Prostate gland (tissue), 2 donors: ENCODE measurements around the gene EIF5. TPM values are rescaled to one million over a fixed set of nuclear protein-coding genes. Genes with fewer than 3 reads are reported as not detected.
A peak's percentile ranks its signal among the peaks of the same experiment; 100 is the strongest.

Experiments used
- DNase-seq: peaks from one replicate; pipeline ENCODE4 v3.0.0-alpha.2; 2019; ENCODE audit warnings: low spot score
- H3K27ac ChIP-seq, 2 donors: fragments of 200-600 bp; sonication (generic); 2 replicates each; pipeline ENCODE4 v1.5.1; 2017 to 2019
- H3K27me3 ChIP-seq: fragments of 200-600 bp; sonication (generic); replicated peaks from 2 replicates; pipeline ENCODE4 v1.5.1; 2019; ENCODE audit not compliant: insufficient read depth
- H3K36me3 ChIP-seq, 2 donors: fragments of 200-600 bp; sonication (generic); 1 replicate in 1 of 2; 2 replicates in 1 of 2; pipeline versions ENCODE4 v1.5.1 to v1.8.1; 2017 to 2019
- H3K4me1 ChIP-seq: fragments of 200-600 bp; sonication (generic); replicated peaks from 2 replicates; pipeline ENCODE4 v1.5.1; 2019
- H3K4me3 ChIP-seq, 2 donors: fragments of 200-600 bp; sonication (generic); 2 replicates each; pipeline ENCODE4 v1.5.1; 2017 to 2019
- H3K9me3 ChIP-seq: fragments of 200-600 bp; sonication (generic); 2 replicates; pipeline ENCODE4 v1.5.1; 2017
- CTCF ChIP-seq, 4 experiments: fragments of 200-600 bp in 2 of 4; fragments of 450-650 bp in 2 of 4; sonication (generic) in 2 of 4; IDR thresholded peaks; 1 replicate in 3 of 4; 2 replicates in 1 of 4; pipeline ENCODE4 v1.5.1; 2016 to 2019; ENCODE audit warnings: antibody characterized with exemption in 4 of 4, mild to moderate bottlenecking in 2 of 4, moderate library complexity in 2 of 4
- POLR2A ChIP-seq: fragments of 450-650 bp; IDR thresholded peaks from one replicate; pipeline ENCODE4 v1.6.1; 2016; ENCODE audit warnings: antibody characterized with exemption, mild to moderate bottlenecking
- POLR2AphosphoS5 ChIP-seq: sonication (generic); formaldehyde crosslinking; IDR thresholded peaks from one replicate; pipeline ENCODE4 v1.6.1; 2017; ENCODE audit warnings: antibody characterized with exemption
- WGBS: methylation state at CpG from one replicate; pipeline ENCODE4 v1.1.5; 2018; 5-methylcytosine and 5-hydroxymethylcytosine counted together
- intact Hi-C: fragments of 100-400 bp; cut with DNase I; formaldehyde crosslinking; loops from one replicate; pipeline ENCODE4 v1.14.2; 2022
- small RNA-seq, 2 donors: library from RNA; depleted of rRNA; stranded (forward); fragments of <200 nt; gene quantifications; one replicate each; pipeline ENCODE3, GENCODE V24; 2016
- total RNA-seq, 2 donors: library from RNA; depleted of rRNA; stranded (reverse); fragments of >200 nt; gene quantifications; one replicate each; pipeline ENCODE4 v1.1.0, GENCODE V29; 2016

Gene EIF5
- total RNA-seq, 2 donors from 2014 or later: 205 to 268 TPM

DNA sequence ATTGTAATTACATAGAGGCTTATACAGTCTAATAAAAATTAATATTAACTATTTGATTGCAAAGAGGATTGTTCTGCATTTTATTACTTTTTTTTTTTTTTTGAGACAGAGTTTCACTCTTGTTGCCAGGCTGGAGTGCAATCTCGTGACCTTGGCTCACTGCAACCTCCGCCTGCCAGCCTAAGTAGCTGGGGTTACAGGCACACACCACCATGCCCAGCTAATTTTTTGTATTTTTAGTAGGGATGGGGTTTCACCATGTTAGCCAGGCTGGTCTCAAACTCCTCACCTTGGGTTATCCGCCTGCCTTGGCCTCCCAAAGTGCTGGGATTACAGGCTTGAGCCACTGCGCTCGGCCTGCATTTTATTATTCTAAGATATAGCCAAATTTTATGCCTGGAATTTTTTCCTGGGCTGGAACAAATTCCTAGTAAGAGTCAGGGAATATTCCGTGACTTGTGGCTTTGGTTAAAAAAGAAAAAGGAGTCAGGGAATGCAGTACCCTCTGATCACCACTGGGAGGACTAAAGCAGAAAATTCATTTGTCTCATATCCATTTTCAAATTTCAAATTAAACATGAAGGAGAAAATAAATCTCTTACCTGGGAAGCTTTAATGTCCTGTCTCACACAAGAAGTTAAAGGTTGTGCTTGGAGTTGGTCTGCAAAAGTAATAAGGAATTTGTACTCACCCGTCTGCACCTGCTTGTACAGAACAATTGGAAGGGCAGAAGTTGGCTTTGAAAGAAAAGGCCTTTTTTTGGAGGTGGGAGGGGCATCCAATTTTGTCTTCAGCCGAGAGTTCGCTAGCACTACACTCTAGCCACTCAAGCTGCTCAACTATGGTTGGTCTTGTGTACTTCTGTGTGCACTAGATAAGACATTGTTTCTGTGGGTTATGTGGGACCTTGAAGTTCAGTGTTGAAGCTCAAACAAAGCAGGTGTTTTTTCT is 59.9 kb downstream of the EIF5 start:
- no peaks in the 10 kb centered on the region for H3K36me3 ChIP-seq
- peaks cover 6% of the 10 kb centered on the region for H3K4me1 ChIP-seq
- H3K4me3 ChIP-seq: no peak overlapping the region
- intact Hi-C loops: no loop called here
- no peak overlapping the region for H3K27ac ChIP-seq
- no peaks in the 10 kb centered on the region for H3K27me3 ChIP-seq
- 50% methylated on average over 9 of the region's 9 CpGs for WGBS
- TF ChIP-seq POLR2AphosphoS5 (no peak), POLR2A (no peak), CTCF (IDR thresholded peaks at IDR 0.05) (peak; percentile 70 to 80 (median 74))
- no peak for DNase-seq
- no peaks in the 10 kb centered on the region for H3K9me3 ChIP-seq

Small RNAs within 50 kb of the gene (small RNA-seq; reads per million reads assigned to genes)
- gene SNORA28: 11.0 to 25.6 reads per million in 2 donors

Other genes starting within 250 kb of the EIF5 start
- 1 to 10 TPM in 1 of 2 donors, under 1 TPM in 1; 0.27 to 2.0 TPM for gene EXOC3L4, start 239.5 kb upstream of the EIF5 start, total RNA-seq
- gene TNFAIP2, start 210.8 kb upstream of the EIF5 start, total RNA-seq: 10 to 100 TPM; 36.5 to 46.4 TPM
- 100 to 1,000 TPM in 1 of 2 donors, 10 to 100 TPM in 1; 51.5 to 115 TPM for gene MARK3, start 51.2 kb downstream of the EIF5 start, total RNA-seq
- 1,000 to 10,000 TPM; 1,199 to 1,838 TPM for gene CKB, start 188.6 kb downstream of the EIF5 start, total RNA-seq
- 10 to 100 TPM; 19.6 to 40.4 TPM for gene TRMT61A, start 195.0 kb downstream of the EIF5 start, total RNA-seq
- gene BAG5, start 228.4 kb downstream of the EIF5 start, total RNA-seq: 10 to 100 TPM; 31.2 to 33.3 TPM
- gene COA8, start 228.7 kb downstream of the EIF5 start, total RNA-seq: 10 to 100 TPM; 24.3 to 24.9 TPM